ENCODE data around the gene WNT9B. TPM values are rescaled to one million over a fixed set of nuclear protein-coding genes. Genes with fewer than 3 reads are reported as not detected.
A peak's percentile ranks its signal among the peaks of the same experiment; 100 is the strongest.

Gene WNT9B
- total RNA-seq, 1 donor from 2014 or later, result not detected

- TF ChIP-seq CTCF (IDR thresholded peaks at IDR 0.05), result no peak
- no peak overlapping the region for H3K4me3 Mint-ChIP-seq (ENCODE audit: unreplicated experiment)
- peaks cover 10% of the 10 kb centered on the region for H3K9me3 Mint-ChIP-seq (ENCODE audit: low read depth)
- peaks cover 56% of the 10 kb centered on the region for H3K27me3 Mint-ChIP-seq (ENCODE audit: low read depth)
- DNase-seq (ENCODE audit: low spot score), result no peak
- H3K4me1 Mint-ChIP-seq (ENCODE audit: low read depth), result peaks cover 11% of the 10 kb centered on the region
- no peak overlapping the region for H3K27ac Mint-ChIP-seq (ENCODE audit: unreplicated experiment)
- H3K36me3 Mint-ChIP-seq (ENCODE audit: low read depth), result no peaks in the 10 kb centered on the region
These were observed 3.9 kb upstream of the WNT9B start for GRCh38 chr17:46847204-46848191.

GRCh38 chr17:46848534-46848933 is 2.8 kb upstream of the WNT9B start:
- Mint-ChIP-seq H3K9me3 (ENCODE audit: low read depth) (peaks cover 1% of the 10 kb centered on the region), H3K36me3 (ENCODE audit: low read depth) (no peaks in the 10 kb centered on the region), H3K4me1 (ENCODE audit: low read depth) (peaks cover 11% of the 10 kb centered on the region), H3K27ac (ENCODE audit: unreplicated experiment) (no peak overlapping the region), H3K4me3 (ENCODE audit: unreplicated experiment) (no peak overlapping the region), H3K27me3 (ENCODE audit: low read depth) (peaks cover 57% of the 10 kb centered on the region)
- no peak for TF ChIP-seq CTCF (IDR thresholded peaks at IDR 0.05)
- no peak for DNase-seq (ENCODE audit: low spot score)

GRCh38 chr17:46850688-46851028 is 725 bp upstream of the WNT9B start:
- peaks cover 11% of the 10 kb centered on the region for H3K4me1 Mint-ChIP-seq (ENCODE audit: low read depth)
- no peak for DNase-seq (ENCODE audit: low spot score)
- no peak for TF ChIP-seq CTCF (IDR thresholded peaks at IDR 0.05)
- H3K27ac Mint-ChIP-seq (ENCODE audit: unreplicated experiment), result no peak overlapping the region
- peak overlapping the region; percentile 57 for H3K4me3 Mint-ChIP-seq (ENCODE audit: unreplicated experiment)
- no peaks in the 10 kb centered on the region for H3K36me3 Mint-ChIP-seq (ENCODE audit: low read depth)
- H3K27me3 Mint-ChIP-seq (ENCODE audit: low read depth), result peaks cover 48% of the 10 kb centered on the region
- no peaks in the 10 kb centered on the region for H3K9me3 Mint-ChIP-seq (ENCODE audit: low read depth)

GRCh38 chr17:46853896-46854444 is 2.6 kb downstream of the WNT9B start:
- Mint-ChIP-seq H3K27ac (ENCODE audit: unreplicated experiment) (no peak overlapping the region), H3K4me3 (ENCODE audit: unreplicated experiment) (no peak overlapping the region), H3K36me3 (ENCODE audit: low read depth) (no peaks in the 10 kb centered on the region), H3K4me1 (ENCODE audit: low read depth) (peaks cover 11% of the 10 kb centered on the region), H3K27me3 (ENCODE audit: low read depth) (peaks cover 26% of the 10 kb centered on the region), H3K9me3 (ENCODE audit: low read depth) (peaks cover 4% of the 10 kb centered on the region)
- no peak for DNase-seq (ENCODE audit: low spot score)
- TF ChIP-seq CTCF (IDR thresholded peaks at IDR 0.05), result no peak

GRCh38 chr17:46854515-46854914 is 3.1 kb downstream of the WNT9B start:
- no peak overlapping the region for H3K4me3 Mint-ChIP-seq (ENCODE audit: unreplicated experiment)
- TF ChIP-seq CTCF (IDR thresholded peaks at IDR 0.05), result no peak
- H3K27me3 Mint-ChIP-seq (ENCODE audit: low read depth), result peaks cover 23% of the 10 kb centered on the region
- H3K9me3 Mint-ChIP-seq (ENCODE audit: low read depth), result peaks cover 4% of the 10 kb centered on the region
- no peak for DNase-seq (ENCODE audit: low spot score)
- no peaks in the 10 kb centered on the region for H3K36me3 Mint-ChIP-seq (ENCODE audit: low read depth)
- H3K27ac Mint-ChIP-seq (ENCODE audit: unreplicated experiment), result no peak overlapping the region
- H3K4me1 Mint-ChIP-seq (ENCODE audit: low read depth), result peaks cover 11% of the 10 kb centered on the region
